Measurements from ENCODE around the gene OR4C16.

The OR4C16 gene, protein sequence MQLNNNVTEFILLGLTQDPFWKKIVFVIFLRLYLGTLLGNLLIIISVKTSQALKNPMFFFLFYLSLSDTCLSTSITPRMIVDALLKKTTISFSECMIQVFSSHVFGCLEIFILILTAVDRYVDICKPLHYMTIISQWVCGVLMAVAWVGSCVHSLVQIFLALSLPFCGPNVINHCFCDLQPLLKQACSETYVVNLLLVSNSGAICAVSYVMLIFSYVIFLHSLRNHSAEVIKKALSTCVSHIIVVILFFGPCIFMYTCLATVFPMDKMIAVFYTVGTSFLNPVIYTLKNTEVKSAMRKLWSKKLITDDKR

DNA sequence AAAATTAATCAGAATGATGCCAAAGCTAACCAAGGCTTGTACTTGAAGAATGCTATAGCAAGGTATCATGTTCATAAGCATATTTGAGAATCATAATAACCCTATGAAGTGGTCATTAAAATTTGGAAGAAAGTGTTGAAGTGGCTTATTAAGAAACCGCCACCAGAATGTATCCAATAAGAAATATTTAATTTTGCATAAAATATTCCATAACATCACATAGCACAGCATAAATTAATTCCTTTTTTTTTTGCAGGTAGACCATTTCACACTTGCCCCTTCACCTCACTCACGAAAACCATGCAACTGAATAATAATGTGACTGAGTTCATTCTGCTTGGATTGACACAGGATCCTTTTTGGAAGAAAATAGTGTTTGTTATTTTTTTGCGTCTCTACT lies at the start of gene OR4C16:
OR4C16 (plus strand) TSS at position 301 of the 400 bp plus-strand sequence; CDS start at position 301, 0 bp downstream.
- Histone ChIP-seq H3K27me3 (ENCODE audit: insufficient read depth, low read length) (no peaks in the 10 kb centered on the region), H3K4me1 (ENCODE audit: insufficient read depth, low read length, severe bottlenecking) (no peaks in the 10 kb centered on the region), H3K9ac (ENCODE audit: low read length) (no peak within 1 kb of the TSS), H2AFZ (ENCODE audit: low read length) (no peak within 1 kb of the TSS), H3K79me2 (ENCODE audit: insufficient read depth, low read length) (no peaks in the 10 kb centered on the region), H3K36me3 (ENCODE audit: insufficient read depth, low read length) (no peaks in the 10 kb centered on the region), H3K4me2 (ENCODE audit: low read length) (no peak within 1 kb of the TSS), H3K27ac (ENCODE audit: low read depth, low read length, poor library complexity, severe bottlenecking) (no peak within 1 kb of the TSS), H4K20me1 (ENCODE audit: insufficient read depth, low read length) (no peaks in the 10 kb centered on the region), H3K9me2 (ENCODE audit: low read depth, low read length) (no peaks in the 10 kb centered on the region), H3F3A (ENCODE audit: insufficient read depth, low read length) (no peaks in the 10 kb centered on the region), H3K9me3 (ENCODE audit: low read length) (peaks cover 4% of the 10 kb centered on the region; the same call in 1 of the 2 replicates), H3K4me3 (ENCODE audit: low read depth, low read length, poor library complexity, severe bottlenecking) (no peak within 1 kb of the TSS)
- no peak for TF ChIP-seq EZH2 (IDR thresholded peaks at IDR 0.05; ENCODE audit: borderline replicate concordance, low read length)
- TF ChIP-seq, protein P1, sequence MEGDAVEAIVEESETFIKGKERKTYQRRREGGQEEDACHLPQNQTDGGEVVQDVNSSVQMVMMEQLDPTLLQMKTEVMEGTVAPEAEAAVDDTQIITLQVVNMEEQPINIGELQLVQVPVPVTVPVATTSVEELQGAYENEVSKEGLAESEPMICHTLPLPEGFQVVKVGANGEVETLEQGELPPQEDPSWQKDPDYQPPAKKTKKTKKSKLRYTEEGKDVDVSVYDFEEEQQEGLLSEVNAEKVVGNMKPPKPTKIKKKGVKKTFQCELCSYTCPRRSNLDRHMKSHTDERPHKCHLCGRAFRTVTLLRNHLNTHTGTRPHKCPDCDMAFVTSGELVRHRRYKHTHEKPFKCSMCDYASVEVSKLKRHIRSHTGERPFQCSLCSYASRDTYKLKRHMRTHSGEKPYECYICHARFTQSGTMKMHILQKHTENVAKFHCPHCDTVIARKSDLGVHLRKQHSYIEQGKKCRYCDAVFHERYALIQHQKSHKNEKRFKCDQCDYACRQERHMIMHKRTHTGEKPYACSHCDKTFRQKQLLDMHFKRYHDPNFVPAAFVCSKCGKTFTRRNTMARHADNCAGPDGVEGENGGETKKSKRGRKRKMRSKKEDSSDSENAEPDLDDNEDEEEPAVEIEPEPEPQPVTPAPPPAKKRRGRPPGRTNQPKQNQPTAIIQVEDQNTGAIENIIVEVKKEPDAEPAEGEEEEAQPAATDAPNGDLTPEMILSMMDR (IDR thresholded peaks at IDR 0.05; ENCODE audit: low read length) = no peak

DNA sequence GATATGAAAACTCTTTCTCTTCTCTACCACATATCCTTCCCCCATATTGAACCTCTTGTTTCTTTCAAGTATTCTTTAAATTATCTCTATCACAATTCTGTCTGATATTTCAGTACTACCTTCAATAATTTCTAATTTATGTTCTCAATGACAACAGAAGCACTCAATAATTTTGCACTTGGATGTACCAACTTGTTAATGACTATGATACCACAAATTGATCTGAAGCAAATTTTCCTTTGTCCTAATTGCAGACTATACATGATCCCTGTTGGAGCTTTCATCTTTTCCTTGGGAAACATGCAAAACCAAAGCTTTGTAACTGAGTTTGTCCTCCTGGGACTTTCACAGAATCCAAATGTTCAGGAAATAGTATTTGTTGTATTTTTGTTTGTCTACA lies 17.8 kb upstream of the OR4C16 start, which contains the start of gene OR4C15:
OR4C15 (plus strand) TSS at position 301 of the 400 bp plus-strand sequence; CDS start at position 301, 0 bp downstream.
- Histone ChIP-seq H3K79me2 (ENCODE audit: insufficient read depth, low read length) (no peaks in the 10 kb centered on the region), H3K27me3 (ENCODE audit: insufficient read depth, low read length) (no peaks in the 10 kb centered on the region), H3F3A (ENCODE audit: insufficient read depth, low read length) (no peaks in the 10 kb centered on the region), H2AFZ (ENCODE audit: low read length) (no peak within 1 kb of the TSS), H3K4me1 (ENCODE audit: insufficient read depth, low read length, severe bottlenecking) (no peaks in the 10 kb centered on the region), H3K36me3 (ENCODE audit: insufficient read depth, low read length) (no peaks in the 10 kb centered on the region), H3K9me2 (ENCODE audit: low read depth, low read length) (no peaks in the 10 kb centered on the region), H4K20me1 (ENCODE audit: insufficient read depth, low read length) (no peaks in the 10 kb centered on the region), H3K4me3 (ENCODE audit: low read depth, low read length, poor library complexity, severe bottlenecking) (no peak within 1 kb of the TSS), H3K9ac (ENCODE audit: low read length) (no peak within 1 kb of the TSS), H3K27ac (ENCODE audit: low read depth, low read length, poor library complexity, severe bottlenecking) (no peak within 1 kb of the TSS), H3K9me3 (ENCODE audit: low read length) (no peaks in the 10 kb centered on the region), H3K4me2 (ENCODE audit: low read length) (no peak within 1 kb of the TSS)
- TF ChIP-seq EZH2 (IDR thresholded peaks at IDR 0.05; ENCODE audit: borderline replicate concordance, low read length) = no peak
- TF ChIP-seq, protein P1 (IDR thresholded peaks at IDR 0.05; ENCODE audit: low read length) = no peak

DNA sequence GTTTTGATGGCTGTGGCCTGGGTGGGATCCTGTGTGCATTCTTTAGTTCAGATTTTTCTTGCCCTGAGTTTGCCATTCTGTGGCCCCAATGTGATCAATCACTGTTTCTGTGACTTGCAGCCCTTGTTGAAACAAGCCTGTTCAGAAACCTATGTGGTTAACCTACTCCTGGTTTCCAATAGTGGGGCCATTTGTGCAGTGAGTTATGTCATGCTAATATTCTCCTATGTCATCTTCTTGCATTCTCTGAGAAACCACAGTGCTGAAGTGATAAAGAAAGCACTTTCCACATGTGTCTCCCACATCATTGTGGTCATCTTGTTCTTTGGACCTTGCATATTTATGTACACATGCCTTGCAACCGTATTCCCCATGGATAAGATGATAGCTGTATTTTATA lies 620 bp downstream of the OR4C16 start:
- Histone ChIP-seq H3F3A (ENCODE audit: insufficient read depth, low read length) (no peaks in the 10 kb centered on the region), H3K27me3 (ENCODE audit: insufficient read depth, low read length) (no peaks in the 10 kb centered on the region), H3K79me2 (ENCODE audit: insufficient read depth, low read length) (no peaks in the 10 kb centered on the region), H3K4me1 (ENCODE audit: insufficient read depth, low read length, severe bottlenecking) (no peaks in the 10 kb centered on the region), H3K4me3 (ENCODE audit: low read depth, low read length, poor library complexity, severe bottlenecking) (no peak overlapping the region), H4K20me1 (ENCODE audit: insufficient read depth, low read length) (no peaks in the 10 kb centered on the region), H3K9me2 (ENCODE audit: low read depth, low read length) (no peaks in the 10 kb centered on the region), H2AFZ (ENCODE audit: low read length) (no peak overlapping the region), H3K36me3 (ENCODE audit: insufficient read depth, low read length) (no peaks in the 10 kb centered on the region), H3K27ac (ENCODE audit: low read depth, low read length, poor library complexity, severe bottlenecking) (no peak overlapping the region), H3K4me2 (ENCODE audit: low read length) (no peak overlapping the region), H3K9ac (ENCODE audit: low read length) (no peak overlapping the region), H3K9me3 (ENCODE audit: low read length) (peaks cover 4% of the 10 kb centered on the region; the same call in 1 of the 2 replicates)
- TF ChIP-seq, protein P1 (IDR thresholded peaks at IDR 0.05; ENCODE audit: low read length) = no peak
